Measurements from ENCODE around the gene TCEAL1. TPM values are rescaled to one million over a fixed set of nuclear protein-coding genes. Genes with fewer than 3 reads are reported as not detected.
"Not testable (repeated sequence)": the region's sequence is repeated elsewhere in the genome, so short reads cannot be mapped to it uniquely, and the experiment has no call there.

Gene TCEAL1
- total RNA-seq, 1 donor from 2014 or later, result 44.8 TPM

GRCh38 chrX:103635436-103635835 lies 6.7 kb downstream of the TCEAL1 start:
- DNase-seq, result no peak

GRCh38 chrX:103637604-103638338 lies 9.0 kb downstream of the TCEAL1 start:
- DNase-seq, result no peak

DNA sequence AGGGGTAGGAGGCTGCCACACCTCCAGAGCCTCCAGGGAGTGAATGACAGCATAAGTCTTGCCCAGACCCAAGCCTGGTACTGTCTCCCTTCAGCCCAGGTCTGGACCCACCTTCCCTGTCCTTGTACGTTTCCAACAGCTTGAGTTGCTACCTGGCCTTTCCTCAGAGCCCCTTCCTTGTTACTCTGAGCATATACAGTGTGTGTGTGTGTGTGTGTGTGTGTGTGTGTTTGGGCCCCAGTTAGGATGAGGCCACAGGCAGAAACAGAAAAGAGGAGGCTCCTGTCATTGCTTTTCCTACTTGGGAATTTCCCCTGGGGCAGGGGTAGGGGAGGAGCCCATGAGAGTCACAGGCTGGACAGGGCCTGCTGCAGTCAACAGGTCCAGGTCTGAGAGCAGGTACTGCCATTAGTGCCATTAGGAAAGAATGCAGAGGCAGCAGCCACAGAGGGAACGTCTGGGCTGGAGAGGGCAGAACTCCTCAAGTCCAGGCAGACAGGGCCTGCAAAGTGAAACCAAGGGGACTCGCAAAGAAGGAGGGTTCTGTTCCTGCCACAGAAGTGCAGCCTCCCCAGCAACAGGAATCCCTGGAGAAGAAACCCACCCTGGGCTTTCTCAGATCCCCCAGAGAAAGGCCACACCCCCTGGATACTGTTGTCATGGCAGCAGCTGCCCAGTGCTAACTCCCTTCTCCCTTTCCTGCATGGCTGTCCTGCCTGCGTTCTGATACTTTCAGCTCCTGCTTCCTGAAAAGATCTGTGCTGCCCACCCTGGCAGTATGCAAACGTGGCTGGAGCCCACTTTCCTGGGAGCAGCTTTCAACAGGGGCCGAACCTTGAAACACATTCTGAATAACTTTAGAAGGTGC lies 9.9 kb downstream of the TCEAL1 start:
- DNase-seq, result peak; percentile 32

DNA sequence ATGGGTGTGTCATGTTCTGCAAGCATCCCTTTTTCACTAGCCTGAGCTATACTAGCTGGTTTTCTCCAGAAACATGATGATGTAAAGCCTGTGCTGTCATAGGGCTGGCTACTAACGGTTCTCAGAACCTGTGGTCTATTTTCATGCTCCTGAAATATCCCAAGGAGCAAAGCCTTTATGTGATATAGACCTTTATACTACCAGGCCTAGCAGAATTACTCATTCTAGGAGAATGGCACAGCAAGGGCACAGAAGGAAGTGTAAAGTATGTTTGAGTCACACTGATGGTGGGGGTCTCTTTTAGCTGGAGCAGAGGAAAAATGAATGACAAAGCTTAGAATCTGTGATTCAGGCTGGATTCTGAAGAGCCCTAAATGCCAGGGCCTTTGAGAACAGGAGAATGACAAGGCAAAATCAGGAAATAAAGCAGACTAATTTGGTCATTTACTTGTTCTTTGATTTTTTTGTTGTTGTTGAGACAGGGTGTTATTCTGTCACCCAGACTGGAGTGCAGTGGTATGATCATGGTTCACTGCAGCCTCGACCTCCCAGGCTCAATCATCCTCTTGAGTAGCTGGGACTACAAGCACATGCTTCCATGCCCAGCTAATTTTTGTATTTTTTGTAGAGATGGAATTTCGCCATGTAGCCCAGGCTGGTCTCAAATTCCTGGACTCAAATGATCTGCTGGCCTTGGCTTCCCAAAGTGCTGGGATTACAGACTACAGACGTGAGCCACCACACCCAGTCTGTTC lies 11.8 kb downstream of the TCEAL1 start:
- DNase-seq, result no peak

DNA sequence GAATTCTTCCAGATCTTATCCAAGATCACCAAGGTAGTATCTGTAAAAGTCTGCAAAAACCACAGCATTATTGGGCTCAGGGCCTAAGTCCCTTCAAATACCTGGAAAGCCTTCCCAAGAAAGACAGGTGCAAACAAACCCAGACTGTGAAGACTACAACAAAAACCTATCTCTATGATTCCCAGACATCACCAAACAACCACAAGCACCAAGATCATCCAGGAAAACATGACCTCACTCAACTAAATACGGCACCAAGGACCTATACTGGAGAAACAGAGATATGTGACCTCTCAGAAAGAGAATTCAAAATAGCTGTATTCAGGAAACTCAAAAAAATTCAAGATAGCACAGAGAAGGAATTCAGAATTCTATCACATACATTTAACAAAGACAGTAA lies 15.3 kb downstream of the TCEAL1 start:
- DNase-seq, result no peak

DNA sequence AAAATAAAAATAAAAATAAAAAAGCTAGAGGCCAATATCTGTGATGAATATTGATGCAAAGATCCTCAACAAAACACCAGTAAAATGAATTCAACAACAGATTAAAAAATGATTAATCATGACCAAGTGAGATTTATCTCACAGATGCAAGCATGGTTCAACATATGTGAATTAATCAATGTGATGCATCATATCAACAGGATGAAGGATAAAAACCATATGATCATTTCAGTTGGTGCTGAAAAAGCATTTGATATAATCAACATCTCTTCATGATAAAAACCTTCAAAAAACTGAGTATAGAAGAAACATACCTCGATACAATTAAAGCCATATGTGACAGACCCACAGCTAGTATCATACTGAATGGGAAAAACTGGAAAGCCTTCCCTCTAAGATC lies 18.9 kb downstream of the TCEAL1 start:
- DNase-seq, result no peak

DNA sequence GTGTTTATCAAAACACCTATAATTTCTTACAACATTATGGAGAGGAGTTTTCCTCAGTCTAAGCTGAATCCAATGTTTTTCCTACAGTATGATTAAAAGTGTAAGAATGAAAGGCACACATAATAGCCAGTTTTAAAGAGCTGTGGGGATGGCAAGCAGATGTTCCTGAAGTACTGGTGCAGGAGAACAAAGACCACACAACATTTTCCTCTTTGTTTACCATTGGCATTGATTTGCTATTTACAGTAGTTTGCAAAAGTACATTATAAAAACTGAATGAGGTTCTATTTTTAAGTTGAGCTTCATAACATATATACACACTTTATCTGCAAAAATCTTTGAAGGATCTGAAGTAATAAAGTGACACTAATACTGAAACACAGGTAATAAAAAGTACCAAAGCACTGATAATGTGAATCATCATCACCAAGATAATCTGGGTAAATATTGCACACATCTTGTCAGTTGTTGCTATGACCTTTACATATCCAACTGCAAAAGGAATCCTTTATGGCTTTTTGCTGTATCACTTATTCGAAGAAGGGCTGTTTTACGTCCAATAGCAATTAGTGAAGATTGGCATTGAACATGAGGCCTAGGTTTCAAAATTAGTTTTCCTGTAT lies 22.5 kb downstream of the TCEAL1 start:
- no peak for DNase-seq

GRCh38 chrX:103655230-103656000 lies 26.6 kb downstream of the TCEAL1 start:
- DNase-seq, result not testable (repeated sequence)

DNA sequence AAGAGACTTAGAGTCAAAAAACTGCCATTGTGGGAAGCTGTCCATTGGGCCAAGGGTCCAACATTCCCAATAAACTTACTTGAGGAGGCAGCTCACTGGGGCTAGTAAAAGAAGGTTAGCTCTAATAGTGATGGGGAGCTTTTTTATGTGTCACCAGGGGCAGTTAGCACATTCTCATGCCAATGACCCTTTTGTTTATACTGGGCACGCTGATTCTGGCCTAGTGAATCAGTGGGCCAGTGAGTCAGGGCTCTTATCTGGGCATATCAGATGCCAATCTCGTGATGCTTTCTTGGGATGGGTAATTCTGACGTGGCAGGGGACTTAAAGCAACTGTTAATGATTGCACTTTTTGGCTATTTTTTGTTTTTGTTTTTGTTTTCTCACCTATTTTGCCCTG lies 27.8 kb downstream of the TCEAL1 start:
- DNase-seq, result no peak

DNA sequence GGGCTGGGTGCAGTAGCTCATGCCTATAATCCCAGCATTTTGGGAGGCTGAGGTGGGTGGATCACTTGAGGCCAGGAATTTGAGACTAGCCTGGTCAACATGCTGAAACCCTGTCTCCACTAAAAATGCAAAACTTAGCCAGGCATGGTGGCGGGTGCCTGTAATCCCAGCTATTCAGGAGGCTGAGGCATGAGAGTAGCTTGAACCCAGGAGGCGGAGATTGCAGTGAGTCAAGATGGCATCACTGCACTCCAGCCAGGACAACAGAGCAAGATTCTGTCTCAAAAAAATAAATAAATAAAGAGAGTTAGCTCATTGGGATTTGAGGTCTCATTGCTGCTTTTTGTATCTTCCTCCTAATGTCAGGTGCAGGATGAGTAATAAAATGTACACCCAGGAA lies 28.3 kb downstream of the TCEAL1 start:
- not testable (repeated sequence) for DNase-seq

- no peak for DNase-seq
Measured at GRCh38 chrX:103658681-103659433, 30.1 kb downstream of the TCEAL1 start.

GRCh38 chrX:103659460-103659859 lies 30.7 kb downstream of the TCEAL1 start:
- not testable (repeated sequence) for DNase-seq

DNA sequence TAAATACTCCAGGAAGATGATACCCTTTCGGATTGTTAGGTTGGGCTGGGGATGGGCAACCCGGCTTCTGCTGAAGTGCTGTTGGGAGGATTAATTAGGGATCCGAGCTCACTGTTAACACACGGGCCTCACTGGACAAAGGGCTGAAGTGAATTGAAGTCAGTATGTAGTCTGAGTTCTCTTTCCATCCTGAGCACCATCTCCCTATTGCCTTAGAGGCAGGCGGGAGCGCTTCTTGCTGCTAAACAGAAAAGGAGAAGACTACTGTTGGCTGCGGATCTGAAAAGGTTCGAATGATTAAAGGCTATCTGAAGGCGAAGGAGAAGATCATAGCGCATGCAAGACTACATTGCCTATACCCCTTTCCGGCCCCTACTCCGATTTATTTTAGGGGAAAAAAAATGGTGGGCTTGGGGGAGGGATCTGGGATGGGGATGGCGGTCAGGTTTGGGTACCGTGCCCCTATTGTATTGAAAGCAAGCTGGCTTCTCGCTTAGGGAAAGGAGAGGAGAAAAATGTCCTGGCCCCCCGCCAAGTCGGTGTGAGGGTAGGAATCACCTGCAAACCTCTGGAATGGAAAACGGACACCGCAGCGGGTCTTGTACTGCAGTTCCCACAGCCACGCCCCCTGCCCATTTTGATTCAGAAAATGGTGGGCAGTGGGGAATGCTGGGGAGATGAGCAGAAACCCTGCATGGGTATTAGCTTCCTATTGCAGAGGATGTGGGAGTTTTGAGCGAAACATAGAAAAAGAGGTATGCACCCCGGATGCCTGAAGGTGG lies 35.4 kb downstream of the TCEAL1 start:
- DNase-seq, result no peak

GRCh38 chrX:103666202-103667107 lies 37.7 kb downstream of the TCEAL1 start:
- DNase-seq, result no peak

DNA sequence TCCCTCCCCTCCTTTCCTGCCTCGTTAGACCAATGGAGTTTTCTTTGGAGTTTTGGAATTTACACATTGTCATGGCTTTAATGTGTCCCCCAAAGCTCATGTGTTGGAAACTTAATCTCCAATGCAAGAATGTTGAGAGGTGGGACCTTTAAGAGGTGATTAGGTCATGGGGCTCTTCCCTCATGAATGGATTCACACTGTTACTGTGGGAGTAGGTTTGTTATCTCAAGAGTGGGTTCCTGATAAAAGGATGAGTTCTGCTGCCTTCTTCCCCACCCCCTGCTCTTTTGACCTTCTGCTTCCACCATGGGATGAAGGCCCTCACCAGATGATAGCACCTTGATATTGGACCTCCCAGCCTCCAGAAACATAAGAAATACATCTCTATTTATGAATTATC lies 41.0 kb downstream of the TCEAL1 start:
- no peak for DNase-seq

DNA sequence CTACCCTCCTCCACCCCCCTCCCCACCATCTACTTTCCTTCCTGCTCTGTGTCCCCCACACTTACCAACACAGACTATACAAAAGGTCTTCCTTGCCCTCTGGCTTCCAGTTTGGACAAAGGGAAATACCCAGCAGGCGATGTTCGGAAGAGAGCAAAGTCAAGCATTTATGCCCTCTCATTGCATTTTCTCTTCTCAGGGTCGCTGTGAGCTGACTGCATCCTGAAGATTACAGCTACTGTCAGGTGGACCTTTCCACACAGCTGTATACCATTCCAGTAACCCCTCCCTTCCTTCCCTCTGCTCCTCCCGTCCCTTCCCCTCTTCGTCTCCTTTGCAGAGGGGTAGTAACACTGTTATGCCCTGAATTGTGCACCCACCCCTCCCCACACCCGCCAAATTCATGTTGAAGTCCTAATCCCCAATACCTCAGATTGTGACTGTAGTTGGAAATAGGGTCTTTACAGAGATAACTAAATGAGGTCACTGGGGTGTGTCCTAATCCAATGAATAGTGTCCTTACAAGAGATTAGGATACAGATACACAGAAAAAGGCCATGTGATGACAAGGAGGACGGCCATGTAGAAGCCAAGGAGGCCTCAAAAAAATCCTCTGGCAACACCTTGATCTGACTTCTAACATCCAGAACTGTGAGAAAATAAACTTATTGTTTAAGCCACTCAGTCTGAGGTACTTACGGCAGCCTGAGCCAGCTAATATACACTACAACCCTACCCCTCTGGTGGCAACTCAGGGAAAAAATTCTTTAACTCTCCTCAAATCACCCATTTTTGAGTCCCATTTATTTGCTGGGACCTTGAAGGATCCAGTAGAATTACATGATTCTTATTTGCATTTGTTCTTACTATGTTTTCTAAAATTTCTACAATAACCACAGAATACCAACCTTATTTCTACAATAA lies 46.0 kb downstream of the TCEAL1 start:
- DNase-seq, result no peak

DNA sequence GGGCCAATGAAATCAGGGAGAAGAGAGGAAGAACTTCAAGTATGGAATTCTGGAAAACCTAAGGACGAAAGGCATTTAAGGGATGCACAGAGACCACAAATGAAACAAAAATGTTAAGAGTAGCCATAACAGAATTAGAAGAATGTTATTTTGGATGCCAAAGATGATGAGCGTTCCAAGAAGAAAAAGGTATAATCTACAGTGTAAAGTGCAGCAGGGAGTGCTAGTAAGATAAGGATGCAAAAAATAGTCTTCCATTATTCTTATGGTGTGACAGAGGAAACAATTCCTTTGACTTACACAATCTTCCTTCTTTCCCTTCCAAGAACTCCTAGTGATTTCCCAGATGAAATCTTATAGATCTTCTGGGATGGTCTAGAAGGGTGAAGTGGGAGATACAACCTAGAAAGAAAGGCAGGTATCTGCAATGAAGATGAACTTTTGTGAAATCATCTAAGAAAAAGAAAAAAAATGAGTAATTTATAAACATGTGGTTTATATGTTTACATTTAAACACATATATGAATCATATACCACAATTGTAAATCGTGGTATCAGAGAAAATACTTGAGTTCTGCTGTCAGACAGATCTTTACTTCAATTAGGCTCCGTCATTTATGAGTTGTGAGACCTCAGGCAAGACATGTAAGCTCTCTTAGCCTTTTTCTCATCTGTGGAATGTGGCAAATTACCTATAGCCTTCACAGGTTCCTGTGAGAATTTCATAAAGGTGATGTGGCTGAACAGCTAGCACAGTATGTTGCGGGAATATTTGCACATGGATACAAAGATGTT lies 49.6 kb downstream of the TCEAL1 start:
- no peak for DNase-seq

Measured in tongue (tissue), 2 donors.